ENCODE measurements around the gene RAB33B. TPM values are rescaled to one million over a fixed set of nuclear protein-coding genes. Genes with fewer than 3 reads are reported as not detected.
"Not testable (repeated sequence)": the region's sequence is repeated elsewhere in the genome, so short reads cannot be mapped to it uniquely, and the experiment has no call there.

Gene RAB33B
- total and polyA plus RNA-seq, 4 experiments from 2014 or later, result 9.4 to 16.6 (median 13.3) TPM

DNA sequence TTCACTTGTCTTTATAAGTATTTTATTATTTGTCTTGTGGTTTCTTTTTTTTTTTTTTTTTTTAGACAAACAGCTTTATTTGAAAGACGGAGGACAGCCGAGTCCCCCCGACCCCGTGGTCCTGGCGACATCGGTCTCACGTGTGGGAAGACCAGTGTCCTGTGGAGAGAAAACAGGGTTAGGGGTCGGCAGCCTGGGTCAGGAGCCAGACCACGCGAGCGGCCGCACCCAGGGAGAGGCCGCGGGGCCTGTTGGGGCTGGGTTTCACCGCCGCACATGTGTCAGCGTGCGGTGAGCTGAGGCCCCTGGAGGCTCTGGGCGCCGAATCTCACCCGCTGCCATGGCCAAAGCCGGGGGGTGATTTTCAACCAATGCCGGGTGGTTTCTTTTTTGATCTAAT lies 17.8 kb upstream of the RAB33B start:
- intact Hi-C loops (cut with micrococcal nuclease), result no loop called here
- ChIA-PET CTCF (ENCODE audit: partially characterized antibody) (interaction anchor here (0.8 kb wide), 1 partner anchor 69 kb away, joined by 3 read pairs; no protein-coding TSS in a partner anchor), POLR2A (ENCODE audit: partially characterized antibody) (no interaction called here)
- H3K4me3 Mint-ChIP-seq, result no peak overlapping the region
- peaks cover 0 to 3% (median 0%) of the 10 kb centered on the region in 4 donors for H3K4me1 Mint-ChIP-seq
- H3K36me3 ChIP-seq (ENCODE audit: insufficient read depth, low read length), result no peaks in the 10 kb centered on the region
- no peaks in the 10 kb centered on the region for H3K27me3 Mint-ChIP-seq
- H3K27ac Mint-ChIP-seq, result no peak overlapping the region
- H3K27ac ChIP-seq (ENCODE audit: low read depth, low read length), result no peak overlapping the region
- no peaks in the 10 kb centered on the region for H3K27me3 ChIP-seq (ENCODE audit: insufficient read depth, low read length)
- peaks cover 38 to 62% of the 10 kb centered on the region in 2 donors for H3K36me3 Mint-ChIP-seq
- peaks cover 1 to 49% (median 31%) of the 10 kb centered on the region in 8 donors for H3K9me3 Mint-ChIP-seq
- H3K9me3 ChIP-seq (ENCODE audit: control insufficient read depth in 1 of 2, low read length in 2 of 2), result peaks cover 0 to 10% of the 10 kb centered on the region in 2 donors
- no peaks in the 10 kb centered on the region for H3K4me1 ChIP-seq (ENCODE audit: insufficient read depth, low read length)
- no peak for DNase-seq
- no peak overlapping the region for H3K4me3 ChIP-seq (ENCODE audit: low read length in 2 of 2)

DNA sequence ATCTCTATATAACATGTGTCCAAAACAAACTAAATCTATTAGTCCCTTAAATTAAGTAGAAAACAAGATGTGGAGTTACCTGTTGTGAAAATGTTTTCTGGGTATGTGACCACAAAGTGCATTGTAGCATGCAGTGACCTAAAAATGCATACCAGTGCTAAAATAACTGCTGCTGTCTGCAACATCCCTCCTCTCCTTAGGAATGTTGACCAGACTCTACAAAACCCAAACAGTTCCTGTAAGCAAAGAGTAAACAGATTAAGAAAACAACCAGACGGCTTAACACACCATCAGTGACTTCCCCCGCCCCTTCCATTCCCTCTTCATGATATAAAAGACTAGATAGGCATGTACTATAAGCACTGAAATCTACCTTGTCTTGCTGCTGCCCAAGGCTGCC lies 15.8 kb upstream of the RAB33B start:
- no peaks in the 10 kb centered on the region for H3K36me3 ChIP-seq (ENCODE audit: insufficient read depth, low read length)
- POLR2A ChIA-PET (ENCODE audit: partially characterized antibody), result no interaction called here
- H3K9me3 ChIP-seq (ENCODE audit: control insufficient read depth in 1 of 2, low read length in 2 of 2), result peaks cover 0 to 10% of the 10 kb centered on the region in 2 donors
- H3K27ac Mint-ChIP-seq, result no peak overlapping the region
- no peak overlapping the region for H3K4me3 ChIP-seq (ENCODE audit: low read length in 2 of 2)
- DNase-seq, result no peak
- H3K27ac ChIP-seq (ENCODE audit: low read depth, low read length), result no peak overlapping the region
- peaks cover 37 to 55% of the 10 kb centered on the region in 2 donors for H3K36me3 Mint-ChIP-seq
- H3K4me1 ChIP-seq (ENCODE audit: insufficient read depth, low read length), result no peaks in the 10 kb centered on the region
- CTCF ChIA-PET (ENCODE audit: partially characterized antibody), result interaction anchor here (0.8 kb wide), 1 partner anchor 98 kb away, joined by 3 read pairs; no protein-coding TSS in a partner anchor
- H3K4me3 Mint-ChIP-seq, result no peak overlapping the region
- peaks cover 0 to 3% (median 0%) of the 10 kb centered on the region in 4 donors for H3K4me1 Mint-ChIP-seq
- peaks cover 1 to 39% (median 29%) of the 10 kb centered on the region in 8 donors for H3K9me3 Mint-ChIP-seq
- intact Hi-C loops (cut with micrococcal nuclease), result no loop called here
- no peaks in the 10 kb centered on the region for H3K27me3 Mint-ChIP-seq
- H3K27me3 ChIP-seq (ENCODE audit: insufficient read depth, low read length), result no peaks in the 10 kb centered on the region

DNA sequence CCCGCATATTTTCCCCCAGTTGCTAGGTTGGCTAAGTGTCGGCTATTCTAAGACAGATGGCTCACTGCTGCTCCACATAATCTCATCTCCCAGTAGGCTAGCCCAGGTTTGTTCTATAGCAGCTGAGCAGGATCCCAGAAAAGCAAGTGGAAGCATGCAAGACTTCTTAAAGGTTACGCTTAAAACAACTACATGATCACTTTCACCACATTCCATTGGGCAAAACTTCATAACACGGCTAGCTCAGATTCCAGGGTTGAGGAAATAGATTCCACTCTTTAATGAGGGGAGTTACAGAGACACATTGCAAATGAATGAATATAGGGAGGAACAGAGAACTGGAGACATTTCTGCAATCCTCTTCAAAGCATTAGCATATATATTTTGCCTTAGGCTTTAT lies 12.9 kb upstream of the RAB33B start:
- POLR2A ChIA-PET (ENCODE audit: partially characterized antibody), result interaction anchor here (1.4 kb wide), 1 partner anchor 12 kb away, joined by 3 read pairs; no protein-coding TSS in a partner anchor
- Histone ChIP-seq H3K27me3 (ENCODE audit: insufficient read depth, low read length) (no peaks in the 10 kb centered on the region), H3K36me3 (ENCODE audit: insufficient read depth, low read length) (no peaks in the 10 kb centered on the region), H3K9me3 (ENCODE audit: control insufficient read depth in 1 of 2, low read length in 2 of 2) (peaks cover 0 to 6% of the 10 kb centered on the region in 2 donors), H3K4me3 (ENCODE audit: low read length in 2 of 2) (no peak overlapping the region), H3K27ac (ENCODE audit: low read depth, low read length) (no peak overlapping the region), H3K4me1 (ENCODE audit: insufficient read depth, low read length) (no peaks in the 10 kb centered on the region)
- Mint-ChIP-seq H3K4me1 (no peaks in the 10 kb centered on the region), H3K4me3 (no peak overlapping the region), H3K9me3 (peaks cover 0 to 36% (median 28%) of the 10 kb centered on the region in 8 donors), H3K36me3 (peaks cover 31 to 56% of the 10 kb centered on the region in 2 donors), H3K27ac (no peak overlapping the region), H3K27me3 (no peaks in the 10 kb centered on the region)
- DNase-seq, result no peak
- CTCF ChIA-PET (ENCODE audit: partially characterized antibody), result no interaction called here
- intact Hi-C loops (cut with micrococcal nuclease), result no loop called here

DNA sequence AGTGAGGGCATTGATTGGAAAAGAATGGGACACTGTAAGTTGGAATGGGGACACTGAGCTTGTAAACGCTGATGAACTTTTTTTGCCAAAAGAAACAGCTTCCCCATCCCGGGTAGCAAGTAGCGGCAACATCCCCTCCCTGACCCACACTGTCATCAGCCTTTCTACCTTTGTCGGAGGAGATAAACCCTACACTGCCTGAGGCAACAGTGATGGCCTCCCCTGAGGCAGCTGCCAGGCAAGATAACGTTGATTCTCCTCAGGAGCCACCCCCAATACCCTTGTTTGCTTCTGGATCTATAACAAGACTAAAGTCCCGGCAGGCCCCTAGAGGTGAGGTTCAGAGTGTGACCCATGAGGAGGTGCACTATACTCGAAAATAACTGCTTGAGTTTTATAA lies 10.3 kb upstream of the RAB33B start:
- peak in 1 of 5 donors; percentile 2 for DNase-seq
- ChIA-PET POLR2A (ENCODE audit: partially characterized antibody) (interaction anchor here (2.0 kb wide), 1 partner anchor 10 kb away, joined by 7 read pairs; no protein-coding TSS in a partner anchor), CTCF (ENCODE audit: partially characterized antibody) (interaction anchor here (0.8 kb wide), 1 partner anchor 10 kb away, joined by 3 read pairs; no protein-coding TSS in a partner anchor)
- Mint-ChIP-seq H3K9me3 (peaks cover 0 to 23% (median 17%) of the 10 kb centered on the region in 8 donors), H3K27ac (peak overlapping the region in 1 of 7 donors; percentile 16), H3K36me3 (peaks cover 19 to 39% of the 10 kb centered on the region in 2 donors), H3K27me3 (no peaks in the 10 kb centered on the region), H3K4me3 (no peak overlapping the region), H3K4me1 (peaks cover 1 to 3% (median 2%) of the 10 kb centered on the region in 4 donors)
- Histone ChIP-seq H3K27ac (ENCODE audit: low read depth, low read length) (no peak overlapping the region), H3K27me3 (ENCODE audit: insufficient read depth, low read length) (no peaks in the 10 kb centered on the region), H3K9me3 (ENCODE audit: control insufficient read depth in 1 of 2, low read length in 2 of 2) (peaks cover 0 to 6% of the 10 kb centered on the region in 2 donors), H3K36me3 (ENCODE audit: insufficient read depth, low read length) (no peaks in the 10 kb centered on the region), H3K4me3 (ENCODE audit: low read length in 2 of 2) (no peak overlapping the region), H3K4me1 (ENCODE audit: insufficient read depth, low read length) (no peaks in the 10 kb centered on the region)
- intact Hi-C loops (cut with micrococcal nuclease), result no loop called here

DNA sequence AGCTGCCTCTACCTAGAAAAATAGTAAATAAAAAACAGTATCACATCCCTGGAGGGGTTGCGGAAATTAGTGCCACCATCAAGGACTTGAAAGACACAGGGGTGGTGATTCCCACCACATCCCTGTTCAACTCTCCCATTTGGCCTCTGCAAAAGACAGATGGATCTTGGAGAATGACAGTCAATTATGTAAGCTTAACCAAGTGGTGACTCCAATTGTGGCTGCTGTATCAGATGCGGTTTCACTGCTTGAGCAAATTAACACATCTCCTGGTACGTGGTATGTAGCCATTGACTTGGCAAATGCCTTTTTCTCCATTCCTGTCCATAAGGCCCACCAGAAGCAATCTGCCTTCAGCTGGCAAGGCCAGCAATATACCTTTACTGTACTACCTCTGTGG lies 9.0 kb upstream of the RAB33B start:
- H3K36me3 ChIP-seq (ENCODE audit: insufficient read depth, low read length); DNase-seq; H3K4me1 Mint-ChIP-seq; H3K27me3 Mint-ChIP-seq; H3K27ac Mint-ChIP-seq; H3K27me3 ChIP-seq (ENCODE audit: insufficient read depth, low read length); H3K9me3 ChIP-seq (ENCODE audit: control insufficient read depth in 1 of 2, low read length in 2 of 2); H3K4me3 Mint-ChIP-seq; H3K4me1 ChIP-seq (ENCODE audit: insufficient read depth, low read length); H3K4me3 ChIP-seq (ENCODE audit: low read length in 2 of 2); intact Hi-C loops (cut with micrococcal nuclease); CTCF ChIA-PET (ENCODE audit: partially characterized antibody); H3K27ac ChIP-seq (ENCODE audit: low read depth, low read length): not testable (repeated sequence)
- POLR2A ChIA-PET (ENCODE audit: partially characterized antibody), result interaction anchor here (0.6 to 2.0 kb wide), 2 partner anchors 8 to 21 kb away, joined by 6 to 7 read pairs; no protein-coding TSS in a partner anchor
- Mint-ChIP-seq H3K36me3 (peaks cover 13 to 30% of the 10 kb centered on the region in 2 donors), H3K9me3 (peaks cover 0 to 11% (median 9%) of the 10 kb centered on the region in 8 donors)

DNA sequence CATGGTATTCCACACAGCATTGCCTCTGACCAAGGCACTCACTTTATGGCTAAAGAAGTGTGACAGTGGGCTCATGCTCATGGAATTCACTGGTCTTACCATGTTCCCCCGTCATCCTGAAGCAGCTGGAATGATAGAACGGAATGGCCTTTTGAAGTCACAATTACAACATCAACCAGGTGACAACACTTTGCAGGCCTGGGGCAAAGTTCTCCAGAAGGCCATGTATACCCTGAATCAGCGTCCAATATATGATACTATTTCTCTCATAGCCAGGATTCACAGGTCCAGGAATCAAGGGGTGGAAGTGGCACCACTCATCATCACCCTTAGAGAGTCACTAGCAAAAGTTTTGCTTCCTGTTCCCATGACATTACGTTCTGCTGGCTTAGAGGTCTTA lies 6.8 kb upstream of the RAB33B start:
- DNase-seq; intact Hi-C loops (cut with micrococcal nuclease); H3K36me3 ChIP-seq (ENCODE audit: insufficient read depth, low read length); H3K27me3 Mint-ChIP-seq; H3K27ac ChIP-seq (ENCODE audit: low read depth, low read length); H3K9me3 Mint-ChIP-seq; POLR2A ChIA-PET (ENCODE audit: partially characterized antibody); H3K27me3 ChIP-seq (ENCODE audit: insufficient read depth, low read length); H3K27ac Mint-ChIP-seq; H3K4me1 ChIP-seq (ENCODE audit: insufficient read depth, low read length); H3K4me3 Mint-ChIP-seq; H3K4me3 ChIP-seq (ENCODE audit: low read length in 2 of 2); H3K9me3 ChIP-seq (ENCODE audit: control insufficient read depth in 1 of 2, low read length in 2 of 2): not testable (repeated sequence)
- Mint-ChIP-seq H3K4me1 (peaks cover 4 to 17% (median 11%) of the 10 kb centered on the region in 4 donors), H3K36me3 (peaks cover 3 to 17% of the 10 kb centered on the region in 2 donors)
- CTCF ChIA-PET (ENCODE audit: partially characterized antibody), result interaction anchor here (0.9 kb wide), 1 partner anchor 9 kb away, joined by 3 read pairs; no protein-coding TSS in a partner anchor

DNA sequence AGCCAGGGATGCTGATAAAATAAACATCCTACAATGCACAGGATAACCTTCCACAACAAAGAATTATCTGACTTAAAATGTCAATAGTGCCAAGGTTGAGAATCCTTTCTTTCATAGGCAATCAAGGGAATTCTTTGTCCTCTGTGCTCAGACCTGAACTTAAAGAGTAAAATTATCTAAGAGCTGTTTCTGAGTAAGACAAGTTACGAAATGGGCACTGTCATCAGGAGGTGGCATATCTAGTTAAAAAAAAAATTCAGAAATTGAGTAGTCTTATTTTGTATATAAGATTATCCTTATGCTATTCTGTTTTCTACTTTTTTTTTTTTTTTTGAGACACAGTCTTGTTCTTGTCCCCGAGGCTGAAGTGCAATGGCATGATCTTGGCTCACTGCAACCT lies 3.3 kb upstream of the RAB33B start:
- no peak overlapping the region for H3K4me3 Mint-ChIP-seq
- no peaks in the 10 kb centered on the region for H3K9me3 Mint-ChIP-seq
- POLR2A ChIA-PET (ENCODE audit: partially characterized antibody), result interaction anchor here (5.7 kb wide), 1 partner anchor 105 kb away, joined by 73 read pairs; the partner anchor contains the start of gene SETD7
- H3K4me1 Mint-ChIP-seq, result peaks cover 25 to 45% (median 36%) of the 10 kb centered on the region in 4 donors
- Histone ChIP-seq H3K36me3 (ENCODE audit: insufficient read depth, low read length) (no peaks in the 10 kb centered on the region), H3K9me3 (ENCODE audit: control insufficient read depth in 1 of 2, low read length in 2 of 2) (no peaks in the 10 kb centered on the region), H3K27me3 (ENCODE audit: insufficient read depth, low read length) (no peaks in the 10 kb centered on the region), H3K27ac (ENCODE audit: low read depth, low read length) (no peak overlapping the region), H3K4me3 (ENCODE audit: low read length in 2 of 2) (no peak overlapping the region), H3K4me1 (ENCODE audit: insufficient read depth, low read length) (peaks cover 29% of the 10 kb centered on the region)
- CTCF ChIA-PET (ENCODE audit: partially characterized antibody), result no interaction called here
- H3K36me3 Mint-ChIP-seq, result peaks cover 9 to 20% of the 10 kb centered on the region in 2 donors
- intact Hi-C loops (cut with micrococcal nuclease), result loop anchor here (5.0 kb wide), 3 partner anchors 702 to 1072 kb away; partner anchors contain the start of genes ELMOD2, MAML3 and SCOC
- H3K27ac Mint-ChIP-seq, result no peak overlapping the region
- no peak for DNase-seq
- H3K27me3 Mint-ChIP-seq, result no peaks in the 10 kb centered on the region

Measured in CD4-positive, alpha-beta memory T cell (primary cell).